H1 (cell line): Measurements from ENCODE around the gene ENOSF1. TPM values are rescaled to one million over a fixed set of nuclear protein-coding genes. Genes with fewer than 3 reads are reported as not detected.

Source experiments
- CTCF ChIA-PET: fragments of 300-600 bp; sonication (Branson Sonifier 250); formaldehyde crosslinking; loops from one replicate; lab custom pipeline; 2021; ENCODE audit not compliant: partially characterized antibody; lab: Charles Lee
- POLR2A ChIA-PET: fragments of 300-600 bp; sonication (Branson Sonifier 250); formaldehyde crosslinking; loops from one replicate; lab custom pipeline; 2021; ENCODE audit warnings: inconsistent platforms; ENCODE audit not compliant: partially characterized antibody; lab: Charles Lee
- DNase-seq, 2 experiments: peaks; one replicate each; pipeline versions ENCODE4 v3.0.0 to v3.0.0-alpha.2; 2010 to 2022; ENCODE audit warnings: low spot score in 2 of 2, low read depth in 1 of 2, mixed read lengths in 1 of 2
- FAIRE-seq: peaks from 2 replicates; lab custom pipeline; 2011; peaks lifted over from hg19 to GRCh38; lab: Jason Lieb, UNC
- H2AFZ ChIP-seq: 2 replicates; pipeline ENCODE4 v1.8.1; 2012; ENCODE audit warnings: low read length, inconsistent platforms
- H2AK5ac ChIP-seq: 2 replicates; pipeline ENCODE4 v1.6.1; 2013; ENCODE audit warnings: low read depth, low read length
- H2BK120ac ChIP-seq: replicated peaks from 2 replicates; pipeline ENCODE3; 2013; ENCODE audit warnings: low read depth, low read length, inconsistent platforms
- H2BK12ac ChIP-seq: 2 replicates; pipeline ENCODE4 v1.6.1; 2013; ENCODE audit warnings: low read depth, low read length
- H2BK15ac ChIP-seq: 2 replicates; pipeline ENCODE4 v1.6.1; 2013; ENCODE audit warnings: low read length
- H2BK20ac ChIP-seq: 2 replicates; pipeline ENCODE4 v1.6.1; 2013; ENCODE audit warnings: low read length
- H2BK5ac ChIP-seq: 2 replicates; pipeline ENCODE4 v1.6.1; 2013; ENCODE audit warnings: low read depth, low read length
- H3K14ac ChIP-seq: 2 replicates; pipeline ENCODE4 v1.6.1; 2013; ENCODE audit warnings: inconsistent platforms; ENCODE audit not compliant: insufficient read length
- H3K18ac ChIP-seq: 2 replicates; pipeline ENCODE4 v1.6.1; 2013; ENCODE audit warnings: low read length; ENCODE audit errors: extremely low read depth
- H3K23ac ChIP-seq: 2 replicates; pipeline ENCODE4 v1.6.1; 2013; ENCODE audit warnings: inconsistent platforms; ENCODE audit not compliant: insufficient read length
- H3K23me2 ChIP-seq: 2 replicates; pipeline ENCODE4 v1.6.1; 2013; ENCODE audit warnings: low read depth, low read length
- H3K27ac ChIP-seq: 2 replicates; pipeline ENCODE4 v1.6.1; 2011; ENCODE audit warnings: low read depth, low read length, inconsistent platforms
- H3K27me3 ChIP-seq, 4 experiments: replicated peaks in 1 of 4; 1 replicate in 1 of 4; 2 replicates in 3 of 4; pipeline versions ENCODE4 v1.6.1 to v1.8.1; 2011 to 2013; ENCODE audit warnings: low read length in 3 of 4, mild to moderate bottlenecking in 3 of 4, inconsistent platforms in 2 of 4, mixed read lengths in 2 of 4, moderate library complexity in 1 of 4; ENCODE audit not compliant: control insufficient read depth in 3 of 4, insufficient read depth in 3 of 4; ENCODE audit errors: extremely low read depth in 1 of 4
- H3K36me3 ChIP-seq, 4 experiments: 2 replicates each; pipeline versions ENCODE4 v1.6.1 to v1.8.1; 2011 to 2013; ENCODE audit warnings: mild to moderate bottlenecking in 4 of 4, low read length in 3 of 4, moderate library complexity in 2 of 4, control low read depth in 1 of 4, inconsistent platforms in 1 of 4; ENCODE audit not compliant: insufficient read depth in 4 of 4, control insufficient read depth in 2 of 4
- H3K4ac ChIP-seq: replicated peaks from 2 replicates; pipeline ENCODE3; 2013; ENCODE audit warnings: low read length, low read depth, mixed read lengths, inconsistent platforms; ENCODE audit not compliant: insufficient read length
- H3K4me1 ChIP-seq, 4 experiments: replicated peaks in 1 of 4; 1 replicate in 1 of 4; 2 replicates in 3 of 4; pipeline versions ENCODE4 v1.6.1 to v1.8.1; 2011 to 2013; ENCODE audit warnings: low read length in 3 of 4, inconsistent platforms in 2 of 4, mixed read lengths in 1 of 4; ENCODE audit not compliant: insufficient read depth in 4 of 4, control insufficient read depth in 3 of 4
- H3K4me2 ChIP-seq, 2 experiments: 2 replicates each; pipeline versions ENCODE4 v1.6.1 to v1.8.1; 2011 to 2013; ENCODE audit warnings: low read depth in 2 of 2, low read length in 2 of 2, control low read depth in 1 of 2, inconsistent platforms in 1 of 2, mild to moderate bottlenecking in 1 of 2; ENCODE audit not compliant: insufficient read depth in 1 of 2
- H3K4me3 ChIP-seq, 4 experiments: fragments of 200-600, 300-600 bp in 1 of 4; sonication (generic), shearing (Covaris generic), sonication (Bioruptor Twin) in 1 of 4; 2 replicates each; pipeline versions ENCODE4 v1.5.1 to v1.8.1; 2011 to 2016; ENCODE audit warnings: low read length in 4 of 4, low read depth in 3 of 4, control low read depth in 2 of 4, inconsistent platforms in 2 of 4, mild to moderate bottlenecking in 2 of 4, mixed read lengths in 1 of 4, moderate library complexity in 1 of 4; ENCODE audit not compliant: insufficient read depth in 2 of 4; ENCODE audit errors: extremely low read depth in 1 of 4
- H3K56ac ChIP-seq: replicated peaks from 2 replicates; pipeline ENCODE3; 2013; ENCODE audit warnings: low read depth, mild to moderate bottlenecking, mixed read lengths, low read length, inconsistent platforms; ENCODE audit not compliant: insufficient read length
- H3K79me1 ChIP-seq: 2 replicates; pipeline ENCODE4 v1.6.1; 2013; ENCODE audit warnings: low read depth, low read length, control low read depth
- H3K79me2 ChIP-seq, 2 experiments: 2 replicates each; pipeline versions ENCODE4 v1.6.1 to v1.8.1; 2012 to 2013; ENCODE audit warnings: low read length in 2 of 2, mild to moderate bottlenecking in 2 of 2, inconsistent platforms in 1 of 2; ENCODE audit not compliant: insufficient read depth in 2 of 2, control insufficient read depth in 1 of 2
- H3K9ac ChIP-seq, 4 experiments: replicated peaks in 1 of 4; 1 replicate in 1 of 4; 2 replicates in 3 of 4; pipeline versions ENCODE4 v1.6.1 to v1.8.1; 2011 to 2013; ENCODE audit warnings: low read depth in 3 of 4, low read length in 3 of 4, control low read depth in 2 of 4, mild to moderate bottlenecking in 2 of 4, moderate library complexity in 2 of 4, inconsistent platforms in 1 of 4; ENCODE audit errors: extremely low read depth in 1 of 4
- H3K9me3 ChIP-seq, 2 experiments: 2 replicates each; pipeline versions ENCODE4 v1.6.1 to v1.8.1; 2012 to 2013; ENCODE audit warnings: mild to moderate bottlenecking in 2 of 2, moderate library complexity in 2 of 2, control low read depth in 1 of 2, inconsistent platforms in 1 of 2, low read depth in 1 of 2, low read length in 1 of 2, mixed read lengths in 1 of 2; ENCODE audit not compliant: insufficient read depth in 2 of 2
- H4K20me1 ChIP-seq, 2 experiments: replicated peaks in 1 of 2; 2 replicates each; pipeline versions ENCODE3 to v1.8.1; 2011 to 2013; ENCODE audit warnings: inconsistent platforms in 2 of 2, low read length in 2 of 2, mild to moderate bottlenecking in 1 of 2; ENCODE audit not compliant: insufficient read depth in 2 of 2, control insufficient read depth in 1 of 2
- H4K5ac ChIP-seq: 2 replicates; pipeline ENCODE4 v1.6.1; 2013; ENCODE audit warnings: low read length, low read depth, mixed read lengths, inconsistent platforms; ENCODE audit not compliant: insufficient read length
- H4K8ac ChIP-seq: 2 replicates; pipeline ENCODE4 v1.8.0; 2013; ENCODE audit warnings: mild to moderate bottlenecking, moderate library complexity, low read length, inconsistent platforms; ENCODE audit not compliant: insufficient read depth; ENCODE audit errors: extremely low read depth
- H4K91ac ChIP-seq: replicated peaks from 2 replicates; pipeline ENCODE3; 2013; ENCODE audit warnings: low read length, mixed read lengths, inconsistent platforms; ENCODE audit not compliant: insufficient read length
- CBX5 ChIP-seq: fragments of 300-800, 300-1000 bp; sonication (generic); IDR thresholded peaks from 2 replicates; pipeline ENCODE4 v1.7.1; 2016; ENCODE audit warnings: antibody characterized with exemption, low read length, low read depth
- CTCF ChIP-seq, 3 experiments: IDR thresholded peaks; 1 replicate in 2 of 3; 2 replicates in 1 of 3; pipeline versions ENCODE4 v1.5.1 to v1.6.1; 2011; ENCODE audit warnings: low read length in 3 of 3, mild to moderate bottlenecking in 3 of 3, inconsistent platforms in 2 of 3, low read depth in 1 of 3, moderate library complexity in 1 of 3; ENCODE audit not compliant: insufficient read depth in 1 of 3; ENCODE audit errors: control extremely low read depth in 1 of 3
- NRF1 ChIP-seq: IDR thresholded peaks from 2 replicates; pipeline ENCODE4 v1.6.1; 2011; ENCODE audit warnings: mild to moderate bottlenecking, low read depth, low read length, improper control_type of control experiment
- POLR2A ChIP-seq, 2 experiments: IDR thresholded peaks; 1 replicate in 1 of 2; 2 replicates in 1 of 2; pipeline ENCODE4 v1.6.1; 2011; ENCODE audit warnings: low read depth in 2 of 2, low read length in 2 of 2, mild to moderate bottlenecking in 2 of 2; ENCODE audit errors: control extremely low read depth in 1 of 2
- RAD21 ChIP-seq, 2 experiments: IDR thresholded peaks in 1 of 2; conservative IDR thresholded peaks in 1 of 2; 2 replicates each; pipeline ENCODE4 v1.6.1; 2011; ENCODE audit warnings: low read depth in 2 of 2, low read length in 2 of 2, improper control_type of control experiment in 1 of 2, inconsistent platforms in 1 of 2, mild to moderate bottlenecking in 1 of 2, moderate library complexity in 1 of 2
- TAF7 ChIP-seq: optimal IDR thresholded peaks from 2 replicates; pipeline ENCODE3; 2011; ENCODE audit warnings: low read depth, mild to moderate bottlenecking, inconsistent platforms, low read length, moderate library complexity, borderline replicate concordance
- YY1 ChIP-seq: IDR thresholded peaks from 2 replicates; pipeline ENCODE4 v1.6.1; 2011; ENCODE audit warnings: low read depth, mild to moderate bottlenecking, low read length
- WGBS, 2 experiments: shearing (Covaris generic) in 1 of 2; methylation state at CpG; one replicate each; pipeline versions ENCODE4 v1.1.6 to v1.1.7; 2013 to 2015; ENCODE audit warnings: low lambda C conversion rate in 2 of 2, mixed read lengths in 2 of 2, inconsistent platforms in 1 of 2, low coverage in 1 of 2, missing lambda C conversion rate in 1 of 2; ENCODE audit not compliant: insufficient replicate concordance in 2 of 2, insufficient coverage in 1 of 2, insufficient read length in 1 of 2; ENCODE audit errors: extremely low coverage in 1 of 2, missing lambda C conversion rate in 1 of 2; 5-methylcytosine and 5-hydroxymethylcytosine counted together
- polyA plus RNA-seq, 7 experiments: library from polyadenylated mRNA; depleted of rRNA in 3 of 7; stranded (reverse) in 5 of 7; unstranded in 2 of 7; fragments of >200 nt in 5 of 7; fragments of 200-250 nt in 2 of 7; gene quantifications; 1 replicate in 5 of 7; 2 replicates in 1 of 7; 4 replicates in 1 of 7; pipeline versions ENCODE4 v1.2.1 to v1.2.3, GENCODE V29; 2011 to 2013; ENCODE audit warnings: missing spikeins in 2 of 7, mixed read lengths in 2 of 7
- total RNA-seq: library from RNA; stranded (reverse); fragmentation: NEBNext Ultra II Directional; extraction: Animal tissue kit (Norgen Biotek cat#: 25700); gene quantifications from 2 replicates; pipeline ENCODE4 v1.2.1, GENCODE V29; 2021

The ENOSF1 gene
- total and polyA plus RNA-seq, 2 of the 8 experiments (the other 6 are each of a cell fraction or from before 2014, with no cell fraction given), result 15.4 to 26.4 TPM

GRCh38 chr18:623761-624620 lies 88.4 kb downstream of the ENOSF1 start:
- Histone ChIP-seq H3K79me2 (no peaks in the 10 kb centered on the region), H2AK5ac (no peak overlapping the region), H3K23ac (no peak overlapping the region), H3K4me2 (no peak overlapping the region), H3K4ac (no peak overlapping the region), H2BK5ac (no peak overlapping the region), H3K4me3 (no peak overlapping the region), H2BK12ac (no peak overlapping the region), H2AFZ (peak overlapping the region; percentile 58; the same call in 1 of the 2 replicates), H3K4me1 (no peaks in the 10 kb centered on the region), H2BK15ac (no peak overlapping the region), H4K20me1 (no peaks in the 10 kb centered on the region), H3K56ac (no peak overlapping the region), H3K27ac (no peak overlapping the region), H3K9me3 (no peaks in the 10 kb centered on the region), H3K14ac (no peak overlapping the region), H3K23me2 (no peaks in the 10 kb centered on the region; the same call in 1 of the 2 replicates), H3K27me3 (no peaks in the 10 kb centered on the region), H3K9ac (no peak overlapping the region), H4K91ac (no peak overlapping the region), H4K5ac (no peak overlapping the region), H3K18ac (no peak overlapping the region), H3K36me3 (no peaks in the 10 kb centered on the region), H2BK120ac (no peak overlapping the region), H2BK20ac (no peak overlapping the region), H4K8ac (no peak overlapping the region), H3K79me1 (no peaks in the 10 kb centered on the region)
- ChIA-PET POLR2A (interaction anchor here (0.5 to 1.0 kb wide), 4 partner anchors 9 to 356 kb away, joined by 3 to 4 read pairs (median 3); partner anchors contain the start of gene THOC1), CTCF (interaction anchor here (0.6 to 6.9 kb wide), 53 partner anchors 9 to 407 kb away, joined by 3 to 63 read pairs (median 4); partner anchors contain the start of genes CLUL1, ENOSF1, THOC1 and TYMS)
- DNase-seq, result peak; percentile 36 to 79
- 73% methylated on average over 11 of the region's 11 CpGs; no CpG with 5 or more reads in 1 of the 2 experiments for WGBS, 2 experiments
- no peak for FAIRE-seq
- TF ChIP-seq CTCF (IDR thresholded peaks at IDR 0.05; ENCODE audit: control extremely low read depth in 1 of 3, insufficient read depth in 1 of 3, low read depth in 1 of 3, low read length in 3 of 3) (peak; percentile 70 to 77 (median 76)), RAD21 (IDR thresholded peaks at IDR 0.05 in 1 of 2, conservative IDR thresholded peaks at IDR 0.05 in 1 of 2; ENCODE audit: low read depth in 2 of 2, low read length in 2 of 2) (peak; percentile 68 to 76), CBX5 (no peak), YY1 (no peak), POLR2A (IDR thresholded peaks at IDR 0.05; ENCODE audit: control extremely low read depth in 1 of 2, low read depth in 2 of 2, low read length in 2 of 2) (no peak), NRF1 (no peak), TAF7 (no peak)
